ENCODE data around the gene MCUR1.
"Not testable (repeated sequence)": the region's sequence is repeated elsewhere in the genome, so short reads cannot be mapped to it uniquely, and the experiment has no call there.

The MCUR1 gene

DNA sequence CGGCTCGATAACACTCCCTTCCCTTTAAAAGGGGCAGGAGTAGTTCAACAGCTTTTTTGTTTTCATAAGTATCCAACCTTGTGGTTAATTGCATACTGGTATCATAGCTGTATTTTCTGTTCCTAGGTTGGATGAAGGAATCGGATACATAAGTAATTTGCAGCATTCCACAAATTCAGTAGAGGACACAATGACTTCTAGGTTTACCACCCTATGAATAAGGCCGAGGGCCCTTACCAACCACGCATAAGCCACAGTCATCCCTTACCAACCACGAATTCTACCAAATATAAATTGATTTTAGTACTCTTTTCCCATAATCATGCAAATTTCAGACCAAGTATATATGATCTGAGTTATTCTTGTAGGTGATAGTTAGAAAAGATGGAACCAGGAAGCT, 36.3 kb downstream of the MCUR1 start:
- no peak for DNase-seq (ENCODE audit: low read depth in 1 of 2, low spot score in 1 of 2)

DNA sequence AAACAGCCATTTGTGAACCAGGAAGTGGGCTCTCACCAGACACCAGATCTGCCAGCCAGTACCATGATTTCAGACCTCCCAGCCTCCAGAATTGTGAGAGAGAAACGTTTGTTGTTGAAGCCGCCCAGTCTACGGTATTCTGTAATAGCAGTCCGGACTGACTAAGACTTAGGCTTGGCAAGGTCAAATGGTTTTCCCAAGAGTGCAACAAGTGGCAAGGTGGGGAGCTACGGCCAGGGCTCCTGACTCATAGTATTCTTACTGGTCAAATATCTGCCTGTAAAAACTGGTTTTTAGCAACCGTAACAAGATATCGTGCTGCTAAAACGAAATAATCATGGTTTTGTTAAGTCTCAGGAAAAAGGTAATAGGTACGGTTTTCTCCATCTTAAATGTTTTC, 37.8 kb downstream of the MCUR1 start:
- DNase-seq (ENCODE audit: low read depth in 1 of 2, low spot score in 1 of 2), result no peak

DNA sequence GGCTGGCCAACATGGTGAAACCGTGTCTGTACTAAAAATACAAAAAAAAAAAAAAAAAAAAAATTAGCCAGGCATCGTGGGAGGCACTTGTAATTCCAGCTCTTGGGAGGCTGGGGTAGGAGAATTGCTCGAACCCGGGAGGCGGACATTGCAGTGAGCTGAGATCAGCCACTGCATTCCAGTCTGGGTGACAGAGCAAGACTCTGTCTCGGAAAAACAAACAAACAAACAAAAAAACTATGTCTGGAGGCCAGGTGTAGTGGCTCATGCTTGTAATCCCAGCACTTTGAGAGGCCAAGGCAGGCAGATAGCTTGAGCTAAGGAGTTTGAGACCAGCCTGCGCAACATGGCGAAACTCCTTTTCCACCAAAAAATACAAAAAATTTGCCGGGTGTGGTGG, 38.9 kb downstream of the MCUR1 start:
- DNase-seq (ENCODE audit: low read depth in 1 of 2, low spot score in 1 of 2), result not testable (repeated sequence)

DNA sequence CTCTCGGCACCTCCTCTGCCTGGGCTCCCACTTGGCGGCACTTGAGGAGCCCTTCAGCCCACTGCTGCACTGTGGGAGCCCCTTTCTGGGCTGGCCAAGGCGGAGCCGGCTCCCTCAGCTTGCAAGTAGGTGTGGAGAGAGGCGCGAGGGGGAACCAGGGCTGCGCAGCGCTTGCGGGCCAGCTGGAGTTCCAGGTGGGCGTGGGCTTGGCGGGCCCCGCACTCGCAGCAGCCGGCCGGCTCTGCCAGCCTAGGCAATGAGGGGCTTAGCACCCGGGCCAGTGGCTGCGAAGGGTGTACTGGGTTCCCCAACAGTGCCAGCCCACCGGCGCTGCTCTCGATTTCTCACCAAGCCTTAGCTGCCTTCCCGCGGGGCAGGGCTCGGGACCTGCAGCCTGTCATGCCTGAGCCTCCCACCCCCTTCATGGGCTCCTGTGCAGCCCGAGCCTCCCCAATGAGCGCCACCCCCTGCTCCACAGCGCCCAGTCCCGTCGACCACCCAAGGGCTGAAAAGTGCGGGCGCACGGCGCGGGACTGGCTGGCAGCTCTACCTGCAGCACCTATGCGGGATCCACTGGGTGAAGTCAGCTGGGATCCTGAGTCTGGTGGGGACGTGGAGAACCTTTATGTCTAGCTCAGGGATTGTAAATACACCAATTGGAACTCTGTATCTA, 41.9 kb downstream of the MCUR1 start:
- DNase-seq (ENCODE audit: low read depth in 1 of 2, low spot score in 1 of 2), result not testable (repeated sequence)

DNA sequence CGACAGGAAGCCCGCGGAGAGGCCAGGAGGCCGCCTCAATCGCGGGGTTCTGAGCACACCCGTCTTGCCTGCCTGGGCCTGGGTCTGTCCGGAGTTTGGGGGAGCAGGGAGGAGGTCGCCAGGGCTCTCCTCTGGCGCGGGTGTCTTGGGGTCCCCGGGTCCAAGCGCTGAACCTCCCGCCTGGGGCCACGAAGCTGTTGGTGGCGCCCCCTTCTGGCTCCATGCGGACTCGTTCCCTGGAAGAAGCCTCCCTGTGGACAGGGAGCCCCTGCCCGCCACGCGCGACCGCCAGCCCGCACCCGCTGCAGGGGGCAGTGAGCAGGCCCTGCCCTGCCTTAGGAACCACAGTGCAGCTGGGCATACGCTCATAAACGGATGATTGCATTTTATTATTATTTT, 44.7 kb downstream of the MCUR1 start:
- no peak for DNase-seq (ENCODE audit: low read depth in 1 of 2, low spot score in 1 of 2)

DNA sequence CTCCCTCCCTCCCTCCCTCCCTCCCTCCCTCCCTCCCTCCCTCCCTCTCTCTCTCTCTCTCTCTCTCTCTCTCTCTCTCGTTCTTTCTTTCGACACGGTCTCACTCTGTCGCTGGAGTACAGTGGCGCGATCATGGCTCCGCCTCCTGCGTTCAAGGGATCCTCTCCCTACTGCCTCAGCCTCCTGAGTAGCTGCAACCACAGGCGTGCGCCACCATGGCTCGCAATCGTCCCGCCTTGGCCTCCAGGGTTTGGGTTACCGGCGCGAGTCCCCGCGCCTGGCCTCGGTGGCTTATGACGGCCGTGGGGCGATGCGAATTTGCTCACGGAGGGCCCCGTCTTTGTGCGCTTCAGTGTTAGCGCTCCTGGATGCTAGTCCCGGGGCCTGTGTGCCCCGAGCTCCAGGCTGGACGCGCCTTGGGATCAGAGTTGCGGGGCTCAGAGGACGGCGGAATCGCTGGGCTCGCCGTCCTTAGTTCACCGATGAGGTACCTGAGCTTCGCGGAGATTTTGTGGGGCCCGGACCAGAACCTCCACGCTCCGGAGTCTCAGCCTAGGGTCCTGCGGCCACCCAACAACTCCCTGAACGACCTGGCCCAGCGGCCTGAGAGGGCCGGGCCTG, 45.2 kb downstream of the MCUR1 start:
- no peak for DNase-seq (ENCODE audit: low read depth in 1 of 2, low spot score in 1 of 2)

DNA sequence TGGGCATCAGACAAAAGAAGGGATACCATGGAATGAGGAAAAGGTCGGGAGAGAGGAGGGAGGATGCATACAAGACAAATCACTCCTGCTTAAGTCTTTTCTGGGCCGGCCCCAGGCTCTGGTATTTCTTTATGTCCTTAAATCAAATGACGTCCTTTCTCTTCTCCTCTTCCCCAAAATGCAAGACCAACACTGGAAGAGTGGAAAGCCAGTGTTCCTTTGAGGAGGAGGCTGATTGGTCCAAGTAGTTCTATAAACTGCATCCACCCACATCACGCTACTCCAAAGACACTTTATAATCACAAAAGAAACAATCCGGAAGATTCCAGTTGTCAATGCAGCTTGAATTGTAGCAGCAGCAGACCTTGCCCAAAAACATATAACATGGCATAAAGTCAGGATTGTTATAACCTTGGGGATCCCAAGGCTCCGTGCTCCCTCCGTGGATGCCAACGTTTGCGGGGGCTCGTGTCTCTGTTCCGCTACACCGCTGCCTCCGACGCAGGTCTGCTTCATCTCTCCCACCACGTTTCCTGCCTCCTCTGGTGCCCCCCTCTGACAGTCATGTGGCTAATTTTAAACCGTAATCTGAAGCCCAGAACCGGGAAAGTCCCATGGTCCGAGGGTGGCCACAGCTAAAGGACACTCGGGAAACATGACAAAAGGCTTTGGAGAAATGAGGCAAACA, 47.1 kb downstream of the MCUR1 start:
- no peak for DNase-seq (ENCODE audit: low read depth in 1 of 2, low spot score in 1 of 2)

DNA sequence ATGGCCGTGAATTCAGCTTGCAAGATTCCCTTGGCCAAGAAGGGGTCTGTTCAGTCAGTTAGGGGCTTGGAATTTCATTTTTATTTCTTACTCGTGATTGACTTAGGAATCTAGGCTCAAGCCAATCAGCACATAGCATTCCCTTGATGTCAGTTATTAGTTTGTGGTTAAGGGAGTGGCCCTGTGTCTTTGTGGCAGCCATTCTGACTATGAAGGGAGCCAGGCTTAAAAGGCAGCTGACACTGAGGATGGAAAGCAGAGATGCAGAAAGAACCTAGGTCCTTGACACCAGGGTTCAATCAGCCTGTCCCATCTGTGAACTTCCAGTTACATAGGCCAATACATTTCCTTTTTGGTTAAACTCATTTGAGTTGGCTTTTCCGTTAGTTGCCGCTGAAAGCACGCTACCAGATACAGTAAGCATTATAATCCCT, 48.1 kb downstream of the MCUR1 start:
- DNase-seq (ENCODE audit: low read depth in 1 of 2, low spot score in 1 of 2), result no peak

DNA sequence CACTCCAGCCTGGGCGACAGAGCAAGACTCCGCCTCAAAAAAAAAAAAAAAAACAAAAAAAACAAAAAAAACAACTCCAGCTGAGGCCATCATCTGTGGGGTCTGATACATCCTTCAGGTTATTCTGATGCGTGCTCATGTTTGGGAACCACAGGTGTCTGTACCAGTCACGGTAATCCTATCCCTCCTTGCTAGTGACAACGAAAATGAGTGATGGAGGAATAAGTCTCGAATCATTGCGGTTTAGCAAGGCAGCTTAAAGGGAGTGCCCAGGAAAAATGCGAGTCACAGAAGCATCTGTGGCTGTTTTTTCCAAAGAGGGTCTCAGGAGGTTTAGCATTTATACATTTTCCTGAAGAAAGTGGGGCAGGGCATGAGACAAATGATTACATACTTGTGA, 48.8 kb downstream of the MCUR1 start:
- DNase-seq (ENCODE audit: low read depth in 1 of 2, low spot score in 1 of 2), result no peak

DNA sequence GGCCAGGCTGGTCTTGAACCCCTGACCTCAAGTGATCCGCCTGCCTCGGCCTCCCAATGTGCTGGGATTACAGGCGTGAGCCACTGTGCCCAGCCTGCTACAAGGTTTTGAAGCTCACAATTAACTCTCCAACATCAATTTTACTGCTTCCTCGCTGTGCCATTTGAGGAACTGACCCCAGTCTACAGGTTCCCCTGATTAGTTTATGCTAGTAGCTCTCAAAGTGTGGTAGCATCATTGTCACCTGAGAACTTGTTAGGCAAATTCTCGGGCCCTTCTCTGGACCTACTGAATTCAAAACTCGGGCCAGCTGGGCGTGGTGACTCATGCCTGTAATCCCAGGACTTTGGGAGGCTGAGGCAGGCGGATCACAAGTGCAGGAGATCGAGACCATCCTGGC, 49.4 kb downstream of the MCUR1 start:
- no peak for DNase-seq (ENCODE audit: low read depth in 1 of 2, low spot score in 1 of 2)

DNA sequence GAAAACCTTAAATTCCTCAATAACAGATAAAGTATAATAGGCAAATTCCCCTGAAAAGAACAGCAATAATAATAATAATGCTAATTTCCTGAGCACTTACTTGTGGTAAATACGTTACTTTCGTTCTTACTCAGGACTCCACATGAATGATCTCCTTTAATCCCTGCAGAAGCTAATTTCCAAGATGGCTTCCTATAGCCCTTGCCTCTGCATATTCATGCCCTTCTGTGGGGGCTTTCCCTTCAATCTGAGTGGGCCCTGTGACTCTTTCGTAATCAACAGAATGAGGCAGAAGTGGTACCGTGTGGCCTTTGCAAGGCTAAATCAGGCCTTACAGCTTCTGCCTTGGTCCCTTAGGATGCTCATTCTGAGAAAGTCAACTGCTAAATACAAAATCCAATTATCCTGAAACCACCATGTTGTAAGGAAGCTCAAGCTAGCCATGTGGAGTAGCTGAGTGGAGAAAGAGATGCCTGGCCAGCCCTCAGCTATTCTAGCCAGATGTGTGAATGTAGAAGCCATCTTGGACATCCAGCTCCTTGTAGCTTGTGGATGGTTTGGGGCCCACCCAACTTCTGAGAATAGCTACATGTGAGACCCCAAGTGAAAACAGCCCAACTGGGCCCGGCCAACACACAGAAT, 50.5 kb downstream of the MCUR1 start:
- DNase-seq (ENCODE audit: low read depth in 1 of 2, low spot score in 1 of 2), result no peak

DNA sequence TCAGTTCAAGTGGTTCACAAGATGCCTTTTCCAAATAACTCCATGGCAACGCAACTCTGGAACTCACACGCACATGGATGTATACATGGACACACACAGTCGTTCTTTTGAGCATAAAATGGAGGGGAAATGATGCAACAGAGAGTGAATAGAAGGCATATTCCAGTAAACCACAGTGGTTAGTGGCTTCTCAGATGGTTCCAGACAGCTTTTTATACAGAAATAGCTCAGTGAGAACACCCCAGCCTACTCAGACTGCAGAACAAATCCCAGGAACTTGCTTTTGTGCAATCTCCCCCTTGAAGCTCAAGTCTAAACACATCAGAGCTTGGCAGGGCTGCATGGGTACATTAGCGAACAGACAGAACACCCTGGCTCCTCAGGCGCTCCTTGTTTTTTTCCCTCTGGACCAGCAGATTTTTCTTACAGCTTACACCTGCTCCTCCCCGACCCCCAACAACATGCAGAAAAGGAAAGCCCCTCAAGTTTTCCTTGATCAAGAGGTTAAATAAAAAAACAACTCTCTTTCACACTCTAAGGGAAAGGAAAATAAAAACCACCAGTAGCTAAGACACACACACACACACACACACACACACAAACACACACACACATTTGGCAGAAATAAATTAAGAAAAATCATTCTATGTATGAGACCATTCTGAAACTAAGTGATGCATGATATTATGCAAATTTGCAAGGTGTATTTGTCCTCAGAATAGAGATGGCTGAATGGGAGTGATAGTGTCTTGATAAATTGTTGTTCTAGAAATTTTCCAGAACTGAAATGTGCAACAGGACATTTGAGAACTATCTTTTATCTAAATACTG, 51.5 kb downstream of the MCUR1 start:
- DNase-seq (ENCODE audit: low read depth in 1 of 2, low spot score in 1 of 2), result no peak

DNA sequence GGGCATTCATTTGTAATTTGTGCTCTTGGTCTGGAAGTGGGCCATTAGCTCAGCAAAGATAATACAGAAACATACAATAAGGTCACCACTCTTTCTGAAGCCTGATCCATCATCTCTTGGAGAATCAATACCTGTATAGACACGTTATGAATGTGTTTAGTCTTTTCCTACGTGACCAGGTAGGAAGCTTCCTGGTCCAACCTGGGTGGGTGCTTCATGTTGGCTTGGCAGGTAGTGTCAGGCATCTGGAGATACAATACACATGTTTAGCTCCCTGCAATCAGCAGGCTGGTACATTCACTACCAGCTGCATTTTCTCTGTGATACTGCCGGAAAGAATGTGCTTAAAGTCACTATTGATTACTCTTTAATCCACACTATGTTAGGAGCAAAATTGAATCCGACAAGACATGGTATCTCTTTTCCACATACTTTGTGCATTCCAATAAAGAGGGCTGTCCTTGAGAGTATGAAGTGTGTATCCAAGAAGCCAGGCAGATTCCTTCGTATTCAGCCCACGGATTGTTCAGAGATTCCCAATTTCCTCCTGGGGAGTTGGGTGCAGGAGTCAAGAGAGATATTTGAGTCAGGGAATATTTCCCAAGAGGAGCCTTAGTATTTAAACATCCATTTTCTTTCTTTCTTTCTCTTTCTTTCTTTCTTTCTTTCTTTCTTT, 52.9 kb downstream of the MCUR1 start:
- no peak for DNase-seq (ENCODE audit: low read depth in 1 of 2, low spot score in 1 of 2)

DNA sequence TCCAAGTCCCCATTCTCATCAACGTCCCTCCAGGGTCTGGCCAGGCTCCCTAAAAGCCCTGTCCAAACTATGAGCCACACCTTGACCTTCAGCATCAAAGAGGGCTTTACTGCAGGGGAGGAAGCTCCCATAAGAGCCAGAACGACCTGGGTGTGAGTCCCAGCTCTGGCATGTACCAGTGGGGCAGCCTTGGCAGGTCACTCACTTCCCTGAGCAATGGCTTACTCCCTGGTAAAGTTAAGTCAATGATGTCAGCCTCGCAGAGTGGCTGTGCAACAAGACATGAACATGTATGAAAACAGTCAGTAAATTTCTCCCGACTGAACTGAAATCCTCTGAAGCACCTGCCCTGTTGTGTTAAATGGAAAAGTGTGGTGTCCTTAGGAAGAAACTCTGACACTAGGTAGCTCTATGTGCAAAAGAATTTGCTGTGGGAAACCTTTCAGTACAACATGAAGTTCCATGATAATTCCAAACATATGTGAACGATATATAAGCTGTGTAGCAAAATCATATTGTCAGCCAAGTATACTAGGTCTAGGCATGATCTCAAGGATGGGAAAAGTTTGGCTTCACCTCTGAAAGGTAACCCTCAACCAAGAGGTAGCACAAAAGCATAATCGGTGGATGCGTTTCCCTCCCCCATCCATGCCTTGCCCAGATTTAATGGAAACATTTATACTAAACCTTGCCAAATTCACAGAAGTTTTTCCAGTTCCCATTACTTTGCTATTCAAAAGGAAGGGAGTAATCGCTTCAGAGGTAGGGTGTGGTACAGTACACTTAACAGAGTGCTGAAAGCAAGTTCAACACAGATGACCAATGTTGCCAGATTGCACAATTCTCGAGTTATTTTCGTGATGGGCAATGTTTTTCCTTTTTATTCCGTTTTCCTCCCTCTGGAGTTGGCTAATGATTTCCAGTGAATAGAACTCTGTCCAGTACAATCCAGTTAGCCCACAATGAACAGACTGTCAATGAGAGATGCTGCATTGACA, 53.8 kb downstream of the MCUR1 start:
- no peak for DNase-seq (ENCODE audit: low read depth in 1 of 2, low spot score in 1 of 2)

DNA sequence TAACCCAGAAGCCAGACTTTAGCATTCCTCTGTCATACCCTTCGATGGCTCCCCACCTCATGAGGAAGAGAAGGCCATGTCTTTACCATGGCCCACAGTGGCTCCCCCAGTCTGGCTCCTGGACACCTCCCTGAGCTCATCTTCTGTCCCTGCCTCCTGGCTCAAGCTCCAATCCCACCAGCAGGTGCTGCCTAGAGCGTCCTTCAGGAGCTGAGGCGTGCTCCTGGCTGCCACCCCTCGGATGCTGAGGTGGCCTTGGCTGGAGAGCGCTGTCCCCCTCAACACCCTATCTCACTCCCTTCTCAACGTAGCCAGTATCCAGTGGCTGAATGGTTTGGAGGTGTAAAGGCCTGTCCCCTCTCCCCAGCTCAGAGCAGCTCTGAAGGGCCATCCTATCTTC, 55.3 kb downstream of the MCUR1 start:
- no peak for DNase-seq (ENCODE audit: low read depth in 1 of 2, low spot score in 1 of 2)

DNA sequence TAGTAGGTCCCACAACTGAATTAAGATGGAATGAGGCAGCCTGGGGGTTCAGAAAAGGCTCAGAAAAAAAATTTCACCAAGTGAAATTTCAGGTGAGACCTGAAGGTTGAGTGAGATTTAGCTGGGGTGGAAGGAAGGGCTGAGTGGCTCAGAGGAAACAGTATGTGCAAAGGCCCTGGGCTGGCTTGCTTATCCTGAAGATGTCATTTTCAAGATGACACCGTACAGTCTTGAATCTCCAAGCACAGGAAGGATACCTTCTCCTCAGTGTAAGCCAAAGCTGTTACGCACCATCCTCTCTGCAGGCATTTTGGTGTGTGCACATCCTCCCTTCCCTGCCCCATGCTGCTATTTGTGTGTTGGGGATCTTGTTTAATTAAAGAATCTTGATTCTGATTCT, 59.7 kb downstream of the MCUR1 start:
- DNase-seq (ENCODE audit: low read depth in 1 of 2, low spot score in 1 of 2), result no peak

DNA sequence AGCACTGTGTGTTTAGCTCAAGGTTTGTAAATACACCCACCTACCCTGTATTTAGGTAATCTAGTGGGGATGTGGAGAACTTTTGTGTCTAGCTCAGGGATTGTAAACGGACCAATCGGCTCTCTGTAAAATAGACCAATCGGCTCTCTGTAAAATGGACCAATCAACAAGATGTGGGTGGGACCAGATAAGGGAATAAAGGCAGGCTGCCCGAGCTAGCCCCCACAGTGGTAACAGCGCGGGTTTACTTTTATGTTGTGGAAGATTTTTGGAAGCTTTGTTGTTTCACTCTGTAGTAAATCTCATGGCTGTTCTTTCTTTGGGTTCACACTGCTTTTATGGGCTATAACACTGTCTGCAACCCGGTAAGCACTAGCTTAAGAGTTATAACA, 70.6 kb downstream of the MCUR1 start:
- no peak for DNase-seq (ENCODE audit: low read depth in 1 of 2, low spot score in 1 of 2)

DNA sequence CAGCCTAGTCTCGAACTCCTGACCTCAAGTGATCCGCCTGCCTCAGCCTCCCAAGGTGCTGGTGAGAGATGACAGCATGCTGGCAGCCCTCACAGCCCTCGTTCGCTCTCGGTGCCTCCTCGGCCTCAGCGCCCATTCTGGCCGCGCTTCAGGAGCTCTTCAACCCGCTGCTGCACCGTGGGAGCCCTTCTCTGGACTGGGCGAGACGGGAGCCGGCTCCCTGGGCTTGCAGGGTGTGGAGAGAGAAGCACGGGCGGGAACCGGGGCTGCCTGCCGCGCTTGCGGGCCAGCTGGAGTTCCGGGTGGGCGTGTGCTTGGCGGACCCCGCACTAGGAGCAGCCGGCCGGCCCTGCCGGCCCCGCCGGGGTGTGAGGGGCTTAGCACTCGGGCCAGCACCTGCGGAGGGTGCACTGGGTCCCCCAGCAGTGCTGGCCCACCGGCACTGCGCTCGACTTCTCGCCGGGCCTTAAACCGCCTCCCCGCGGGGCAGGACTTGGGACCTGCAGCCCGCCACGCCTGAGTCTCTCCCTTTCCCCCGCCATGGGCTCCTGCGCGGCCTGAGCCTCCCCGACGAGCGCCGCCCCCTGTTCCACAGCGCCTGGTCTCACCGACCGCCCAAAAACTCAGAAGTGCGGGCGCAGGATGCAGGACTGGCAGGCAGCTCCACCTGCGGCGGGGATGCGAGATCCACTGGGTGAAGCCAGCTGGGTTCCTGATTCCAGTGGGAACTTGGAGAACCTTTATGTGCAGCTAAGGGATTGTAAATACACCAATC, 71.2 kb downstream of the MCUR1 start:
- DNase-seq (ENCODE audit: low read depth in 1 of 2, low spot score in 1 of 2), result no peak

DNA sequence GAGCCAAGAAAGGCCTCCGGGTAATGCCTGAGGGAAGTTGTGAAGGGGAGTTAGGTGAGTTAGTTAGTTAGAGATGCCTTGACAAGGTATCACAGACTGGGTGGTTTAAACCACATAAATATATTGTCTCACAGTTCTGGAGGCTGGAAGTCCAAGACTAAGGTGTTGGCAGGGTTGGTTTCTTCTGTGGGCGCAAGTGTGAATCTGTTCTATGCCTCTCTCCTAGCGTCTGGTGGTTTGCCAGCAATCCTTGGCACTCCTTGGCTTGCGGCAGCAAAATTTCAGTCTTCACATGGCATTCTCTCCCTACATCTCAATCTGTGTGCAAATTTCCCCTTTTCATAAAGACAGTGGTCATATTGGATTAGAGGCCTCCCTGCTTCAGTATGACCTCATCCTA, 73.0 kb downstream of the MCUR1 start:
- no peak for DNase-seq (ENCODE audit: low read depth in 1 of 2, low spot score in 1 of 2)

All from stimulated activated CD4-positive, alpha-beta T cell treated with anti-CD3 and anti-CD28 coated beads, Interleukin-15, amount 100 ng/mL, for 1 hour (primary cell).